ENCODE data around the gene ERBIN.
"Not testable (repeated sequence)": the region's sequence is repeated elsewhere in the genome, so short reads cannot be mapped to it uniquely, and the experiment has no call there.

Gene ERBIN

DNA sequence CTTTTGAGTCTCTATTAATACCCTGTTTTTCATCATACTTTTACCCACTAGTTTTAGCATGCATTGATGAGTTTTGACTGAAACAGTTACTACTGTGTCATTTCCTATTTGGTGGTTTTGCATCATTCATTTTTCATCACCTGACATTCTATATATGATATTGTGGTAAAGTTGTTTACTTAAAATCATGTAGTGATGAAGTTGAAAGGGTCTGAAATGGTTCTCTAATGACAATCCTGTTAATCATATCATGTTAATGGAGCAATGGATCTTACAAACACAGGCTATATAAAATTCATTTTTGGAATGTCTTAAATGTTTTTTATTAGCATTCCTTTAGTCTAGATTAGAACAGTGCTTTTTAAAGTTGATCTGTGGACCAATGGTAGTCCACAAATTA, 84.1 kb downstream of the ERBIN start:
- no peak for DNase-seq

DNA sequence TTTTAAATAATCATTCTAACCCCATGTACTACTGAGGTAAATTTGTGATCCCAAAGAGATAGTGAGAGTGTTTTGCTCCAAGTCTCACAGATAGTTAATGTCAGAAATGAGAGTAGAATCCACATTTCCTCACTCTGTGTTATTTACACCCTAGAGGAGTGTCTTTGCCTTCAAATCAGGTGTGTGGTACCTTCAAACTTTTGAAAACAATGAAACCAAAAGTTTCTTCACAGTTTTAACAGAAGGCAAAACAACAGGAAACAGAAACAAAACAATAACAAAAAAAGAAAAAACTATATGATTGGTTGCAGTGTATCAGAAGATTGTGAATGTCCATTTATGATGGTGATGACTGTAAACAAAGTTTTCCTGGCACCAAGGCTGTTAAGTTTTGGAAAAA, 85.9 kb downstream of the ERBIN start:
- DNase-seq: no peak

DNA sequence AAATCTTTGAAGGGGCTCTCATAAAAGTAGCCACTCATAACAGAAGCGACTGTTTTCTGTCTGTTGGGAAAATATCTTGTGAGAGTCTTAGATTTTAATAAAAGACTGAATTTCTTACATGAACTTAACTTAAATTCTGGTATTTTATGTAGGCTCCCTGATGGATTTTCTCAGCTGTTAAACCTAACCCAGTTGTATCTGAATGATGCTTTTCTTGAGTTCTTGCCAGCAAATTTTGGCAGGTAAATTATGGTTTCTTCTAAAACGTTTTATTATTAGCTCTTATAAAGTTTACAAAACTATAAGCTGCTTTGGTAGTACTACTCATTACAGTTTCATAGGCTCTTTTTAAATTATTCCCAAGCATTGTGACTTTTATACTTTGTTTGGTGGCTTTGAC, 87.0 kb downstream of the ERBIN start:
- DNase-seq: no peak

DNA sequence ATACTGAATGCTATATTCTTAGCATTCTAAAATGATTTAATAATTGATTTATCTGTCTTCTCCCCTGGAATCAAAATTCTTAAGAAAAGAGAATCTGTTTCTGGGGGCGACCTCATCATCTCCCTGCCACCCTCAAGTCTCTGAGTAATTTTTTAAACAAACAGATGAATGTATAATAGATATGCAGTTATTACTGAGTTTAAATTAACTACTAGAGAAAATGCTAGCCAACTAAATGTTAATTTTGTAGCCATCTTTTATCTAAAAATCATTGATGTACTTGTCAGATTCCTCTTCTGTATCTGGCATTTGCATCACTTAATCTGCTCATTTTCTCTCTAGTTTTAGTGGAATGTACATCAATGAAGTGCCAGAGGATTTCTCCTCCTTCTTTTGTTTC, 87.5 kb downstream of the ERBIN start:
- DNase-seq: no peak

DNA sequence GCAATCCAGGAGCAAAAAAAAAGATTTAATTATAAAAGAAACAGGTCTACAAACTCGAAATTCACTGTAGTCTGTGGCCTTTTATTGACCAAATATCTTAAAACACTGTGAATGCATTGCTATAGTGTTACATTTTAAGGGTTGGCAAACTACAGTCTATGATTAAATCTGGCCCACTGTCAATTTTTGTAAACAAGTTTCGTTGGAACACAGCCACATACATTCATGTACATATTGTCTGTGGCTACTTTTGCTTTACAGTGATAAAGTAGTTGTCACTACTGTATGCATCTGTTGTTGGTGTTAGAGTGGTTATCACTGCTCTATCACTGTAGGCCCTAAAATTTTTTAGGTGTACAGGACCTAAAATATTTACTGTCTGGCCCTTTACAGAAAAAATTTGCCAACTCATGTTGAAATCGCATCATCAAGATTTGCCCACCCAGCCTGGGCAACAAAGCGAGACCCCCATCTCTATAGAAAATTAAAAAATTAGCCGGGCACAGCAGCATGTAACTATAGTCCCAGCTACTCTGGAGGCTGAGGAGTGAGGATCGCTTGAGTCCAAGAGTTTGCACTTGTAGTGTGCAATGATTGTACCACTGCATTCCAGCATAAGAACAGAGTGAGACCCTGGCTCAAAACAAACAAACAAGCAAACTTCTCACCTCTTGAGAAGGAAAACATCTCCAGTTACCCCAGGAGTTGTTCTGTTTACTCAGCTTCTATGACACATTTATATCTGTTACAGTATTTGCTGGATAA, 89.0 kb downstream of the ERBIN start:
- no peak for DNase-seq

DNA sequence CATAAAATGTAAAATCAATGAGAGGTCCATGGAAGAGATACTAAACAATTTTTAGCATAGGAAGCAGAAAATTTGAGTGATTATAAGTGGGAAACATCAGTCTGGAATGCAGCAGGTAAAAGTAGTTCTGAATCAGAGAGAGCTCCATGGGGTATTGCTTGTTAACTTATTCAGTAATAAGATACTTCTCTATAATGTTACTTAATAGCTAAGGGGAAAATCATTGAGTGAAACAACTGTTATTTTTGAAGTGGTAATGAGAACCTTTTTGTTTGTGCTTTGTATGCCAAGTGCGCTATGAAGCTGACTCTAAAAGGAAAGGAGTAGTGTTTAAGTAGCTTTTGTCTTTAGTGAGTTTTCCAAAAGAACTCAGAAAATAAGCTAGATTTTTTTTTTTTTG, 95.2 kb downstream of the ERBIN start:
- DNase-seq: no peak

DNA sequence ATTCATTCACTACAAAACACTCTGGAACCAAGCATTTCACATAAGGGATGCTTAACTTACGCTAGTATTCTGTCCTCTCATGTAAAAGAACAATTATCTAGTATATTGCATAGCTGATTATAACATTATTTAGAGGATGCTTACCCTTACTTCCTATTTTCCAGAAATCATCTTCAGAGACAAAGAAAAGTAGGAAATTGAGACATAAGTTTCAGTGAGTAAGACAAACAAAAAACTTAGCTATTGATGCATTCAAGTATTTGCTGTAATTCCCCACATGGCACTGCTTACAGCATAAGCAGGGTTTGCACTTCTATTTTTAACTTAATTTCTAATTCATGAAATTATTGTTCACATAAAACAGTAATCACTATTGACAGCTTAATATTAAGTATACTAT, 112.9 kb downstream of the ERBIN start:
- no peak for DNase-seq

DNA sequence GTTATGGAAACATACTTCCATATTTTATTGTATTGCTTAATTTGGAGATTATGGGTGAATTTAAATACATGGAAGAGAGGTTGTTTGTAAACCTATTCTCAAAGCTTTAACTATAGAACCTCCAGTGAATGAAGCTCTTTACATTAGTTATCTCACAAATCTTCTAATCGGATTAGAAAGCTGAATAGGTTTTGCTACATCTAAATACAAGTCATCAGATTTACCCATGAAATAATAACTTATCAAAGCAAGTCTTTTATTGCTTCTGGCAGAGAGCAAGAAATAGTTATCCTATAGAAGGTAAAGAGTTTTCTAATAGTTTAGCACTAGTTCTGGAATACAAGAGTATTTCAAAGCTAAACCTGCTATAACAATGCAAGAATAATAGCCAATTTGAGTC, 113.3 kb downstream of the ERBIN start:
- no peak for DNase-seq

DNA sequence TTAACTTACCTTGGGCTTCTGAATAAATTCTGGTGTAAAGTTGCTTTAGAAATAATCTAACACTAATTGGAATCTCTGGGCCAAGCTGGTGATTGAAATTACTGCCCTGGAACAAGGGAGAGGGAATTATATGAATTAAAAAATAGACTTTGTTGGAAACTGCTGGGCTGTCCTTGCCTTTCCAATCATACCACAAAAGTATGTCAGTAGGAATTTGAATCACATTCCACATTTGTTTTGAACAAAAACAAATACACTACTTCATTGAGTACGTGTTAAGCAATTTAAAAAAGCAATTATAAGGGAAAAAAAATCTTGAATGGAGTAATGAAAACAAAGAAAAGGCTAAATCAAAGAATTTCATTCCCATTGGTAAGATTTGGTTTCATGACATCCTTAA, 115.3 kb downstream of the ERBIN start:
- DNase-seq: no peak

DNA sequence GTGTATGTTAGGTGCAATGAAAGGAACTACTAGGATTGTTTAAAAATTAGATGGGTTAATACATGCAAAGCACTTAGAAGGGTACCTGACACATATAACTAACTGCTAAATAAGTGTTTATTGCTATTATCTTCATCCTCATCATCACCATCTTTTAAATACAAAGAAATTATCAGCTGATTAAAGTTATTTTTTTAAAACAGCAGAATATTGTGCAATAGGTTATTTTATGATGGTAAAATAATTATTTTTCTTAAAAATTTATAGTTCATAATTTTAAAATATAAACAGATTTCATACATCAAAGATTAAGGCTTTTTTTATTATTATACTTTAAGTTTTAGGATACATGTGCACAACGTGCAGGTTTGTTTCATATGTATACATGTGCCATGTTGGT, 130.9 kb downstream of the ERBIN start:
- DNase-seq: no peak

DNA sequence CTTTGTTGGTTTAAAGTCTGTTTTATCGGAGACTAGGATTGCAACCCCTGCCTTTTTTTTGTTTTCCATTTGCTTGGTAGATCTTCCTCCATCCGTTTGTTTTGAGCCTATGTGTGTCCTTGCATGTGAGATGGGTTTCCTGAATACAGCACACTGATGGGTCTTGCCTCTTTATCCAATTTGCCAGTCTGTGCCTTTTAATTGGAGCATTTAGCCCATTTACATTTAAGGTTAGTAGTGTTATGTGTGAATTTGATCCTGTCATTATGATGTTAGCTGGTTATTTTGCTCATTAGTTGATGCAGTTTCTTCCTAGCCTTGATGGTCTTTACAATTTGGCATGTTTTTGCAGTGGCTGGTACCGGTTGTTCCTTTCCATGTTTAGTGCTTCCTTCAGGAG, 134.9 kb downstream of the ERBIN start:
- not testable (repeated sequence) for DNase-seq

DNA sequence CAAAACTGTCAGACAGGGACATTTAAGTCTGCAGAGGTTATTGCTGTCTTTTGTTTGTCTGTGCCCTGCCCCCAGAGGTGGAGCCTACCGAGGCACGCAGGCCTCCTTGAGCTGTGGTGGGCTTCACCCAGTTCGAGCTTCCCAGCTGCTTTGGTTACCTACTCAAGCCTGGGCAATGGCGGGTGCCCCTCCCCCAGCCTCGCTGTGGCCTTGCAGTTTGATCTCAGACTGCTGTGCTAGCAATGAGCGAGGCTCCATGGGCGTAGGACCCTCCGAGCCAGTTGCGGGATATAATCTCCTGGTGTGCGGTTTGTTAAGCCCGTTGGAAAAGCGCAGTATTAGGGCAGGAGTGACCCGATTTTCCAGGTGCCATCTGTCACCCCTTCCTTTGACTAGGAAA, 136.7 kb downstream of the ERBIN start:
- DNase-seq: not testable (repeated sequence)

DNA sequence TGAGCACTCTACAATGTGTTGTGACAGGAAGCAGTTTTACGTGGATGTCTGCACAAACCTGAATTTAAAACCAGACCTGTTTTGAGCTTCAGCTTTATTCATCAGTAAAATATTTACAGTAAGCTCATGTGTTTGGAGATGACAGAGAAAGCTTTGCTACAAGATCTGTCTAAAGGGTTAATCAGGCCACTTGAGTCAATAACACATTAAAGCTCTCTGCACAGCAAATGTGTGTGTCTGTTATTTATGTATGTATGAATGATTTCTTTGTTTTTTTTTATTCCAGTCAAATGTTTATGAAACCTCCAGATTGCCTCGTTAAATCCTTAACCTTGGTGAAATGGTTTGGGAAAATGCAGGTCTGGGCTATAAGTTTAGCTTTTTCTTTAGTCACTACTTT, 140.5 kb downstream of the ERBIN start:
- no peak for DNase-seq

DNA sequence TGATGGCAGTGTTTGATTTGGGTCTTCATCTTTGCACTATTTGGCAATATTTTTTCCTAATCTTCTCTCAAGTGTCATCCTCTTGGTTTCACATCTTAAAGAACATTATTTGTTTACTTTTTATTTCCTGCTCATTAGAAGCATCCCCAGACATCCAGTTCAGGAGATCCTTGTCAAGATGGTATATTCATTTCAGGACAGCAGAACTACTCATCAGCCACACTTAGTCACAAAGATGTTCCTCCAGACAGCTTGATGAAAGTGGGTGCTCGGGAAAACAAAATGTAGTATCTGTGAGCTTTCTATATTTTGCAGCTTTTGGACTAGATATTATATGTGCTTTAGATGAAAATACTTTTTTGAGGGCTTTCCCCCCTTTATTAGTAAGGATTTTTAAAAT, 145.7 kb downstream of the ERBIN start:
- DNase-seq: no peak

DNA sequence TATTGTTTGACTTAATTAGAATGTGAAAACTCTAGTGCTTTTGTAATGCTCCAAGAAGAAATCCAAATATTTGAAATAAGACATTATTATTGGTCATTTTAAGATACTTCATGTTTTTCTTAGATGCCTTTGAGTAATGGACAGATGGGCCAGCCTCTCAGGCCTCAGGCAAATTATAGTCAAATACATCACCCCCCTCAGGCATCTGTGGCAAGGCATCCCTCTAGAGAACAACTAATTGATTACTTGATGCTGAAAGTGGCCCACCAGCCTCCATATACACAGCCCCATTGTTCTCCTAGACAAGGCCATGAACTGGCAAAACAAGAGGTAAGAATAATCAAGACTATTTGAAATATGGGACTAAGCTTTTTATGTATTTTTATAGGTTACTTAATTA, 148.5 kb downstream of the ERBIN start:
- DNase-seq: no peak

DNA sequence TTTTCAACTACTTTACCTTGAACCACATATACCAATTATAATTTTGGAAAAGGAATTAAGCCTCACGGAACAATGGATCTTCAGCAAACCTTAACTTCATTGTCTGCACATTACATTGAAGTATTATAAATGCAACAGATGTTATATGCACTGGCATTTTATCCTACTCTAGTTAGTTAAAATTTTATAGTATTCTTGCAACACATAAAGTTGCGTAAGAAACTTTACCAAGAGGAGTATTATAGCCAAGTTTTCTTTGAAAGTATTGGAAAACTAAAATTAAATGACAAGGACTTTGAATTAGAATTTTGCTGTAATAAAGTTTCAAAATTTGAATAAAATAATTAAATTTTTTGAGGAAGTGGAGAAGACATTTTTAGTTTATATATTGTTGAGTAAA, 154.3 kb downstream of the ERBIN start:
- no peak for DNase-seq

DNA sequence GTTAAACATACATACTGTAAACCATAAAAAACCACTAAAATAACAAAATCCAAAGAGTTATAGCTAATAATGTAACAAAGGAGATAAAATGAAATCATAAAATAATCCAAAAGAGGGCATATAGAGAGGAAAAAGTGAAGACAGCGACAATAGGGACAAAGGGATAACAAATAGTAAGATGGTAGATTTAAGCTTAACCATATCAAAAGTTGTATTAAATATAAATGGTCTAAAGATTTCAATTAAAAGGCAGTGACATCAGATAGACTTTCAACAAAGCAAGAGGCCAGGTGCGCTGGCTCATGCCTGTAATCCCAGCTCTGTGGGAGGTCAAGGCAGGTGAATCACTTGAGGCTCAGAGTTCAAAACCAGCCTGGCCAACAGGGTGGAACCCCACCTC, 163.0 kb downstream of the ERBIN start:
- DNase-seq: no peak

DNA sequence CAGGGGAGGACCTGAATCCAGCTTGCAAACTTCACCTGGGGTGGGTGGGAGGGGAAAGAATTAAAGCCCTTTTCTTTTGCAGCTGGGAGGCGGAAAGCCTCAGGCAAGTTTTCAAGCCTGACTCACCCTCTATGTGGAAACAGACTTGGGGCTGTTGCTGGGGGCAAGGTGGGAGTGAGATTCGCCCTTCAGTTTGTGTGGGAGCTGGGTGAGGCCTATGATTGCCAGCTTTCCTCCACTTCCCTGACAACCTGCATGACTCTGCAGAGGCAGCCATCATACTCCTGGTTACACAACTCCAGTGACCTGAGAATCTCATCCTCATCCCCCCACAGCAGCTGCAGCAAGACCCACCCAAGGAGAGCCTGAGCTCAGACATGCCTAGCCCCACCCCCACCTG, 174.5 kb downstream of the ERBIN start:
- DNase-seq: no peak

DNA sequence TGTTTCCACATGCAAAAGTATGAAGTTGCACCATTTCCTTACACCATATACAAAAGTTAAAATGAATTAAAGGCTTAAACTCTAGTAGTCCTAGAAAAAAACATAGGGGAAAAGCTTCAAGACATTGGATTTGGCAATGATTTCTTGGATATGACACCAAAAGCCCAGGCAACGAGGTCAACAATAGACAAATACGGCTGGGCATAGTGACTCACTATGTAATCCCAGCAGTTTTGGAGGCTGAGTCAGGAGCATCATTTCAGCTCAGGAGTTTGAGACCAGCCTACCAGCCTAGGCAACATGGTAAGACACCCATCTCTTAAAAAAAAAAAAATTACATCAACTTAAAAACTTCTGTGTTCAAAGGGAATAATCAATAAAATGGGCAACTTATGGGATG, 186.8 kb downstream of the ERBIN start:
- DNase-seq: no peak

DNA sequence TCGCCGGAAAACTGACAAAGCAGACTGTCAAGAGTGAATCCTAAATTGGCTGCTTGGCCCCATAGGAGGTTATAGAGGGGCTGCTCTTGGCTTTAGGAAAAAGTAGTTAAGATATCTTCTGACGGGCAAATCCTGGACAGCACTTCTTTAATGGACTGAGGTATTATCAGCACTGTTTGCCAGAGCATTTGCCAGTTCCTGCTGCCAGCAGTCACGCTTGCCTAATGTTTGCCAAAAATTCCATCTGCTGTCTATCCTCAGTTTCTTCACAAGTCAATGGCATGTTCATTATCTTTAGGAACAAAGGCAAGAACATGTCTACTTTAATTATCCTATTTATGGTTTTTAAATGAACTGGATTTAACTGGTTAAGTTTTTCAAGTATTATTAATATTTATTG, 191.9 kb downstream of the ERBIN start:
- no peak for DNase-seq

DNA sequence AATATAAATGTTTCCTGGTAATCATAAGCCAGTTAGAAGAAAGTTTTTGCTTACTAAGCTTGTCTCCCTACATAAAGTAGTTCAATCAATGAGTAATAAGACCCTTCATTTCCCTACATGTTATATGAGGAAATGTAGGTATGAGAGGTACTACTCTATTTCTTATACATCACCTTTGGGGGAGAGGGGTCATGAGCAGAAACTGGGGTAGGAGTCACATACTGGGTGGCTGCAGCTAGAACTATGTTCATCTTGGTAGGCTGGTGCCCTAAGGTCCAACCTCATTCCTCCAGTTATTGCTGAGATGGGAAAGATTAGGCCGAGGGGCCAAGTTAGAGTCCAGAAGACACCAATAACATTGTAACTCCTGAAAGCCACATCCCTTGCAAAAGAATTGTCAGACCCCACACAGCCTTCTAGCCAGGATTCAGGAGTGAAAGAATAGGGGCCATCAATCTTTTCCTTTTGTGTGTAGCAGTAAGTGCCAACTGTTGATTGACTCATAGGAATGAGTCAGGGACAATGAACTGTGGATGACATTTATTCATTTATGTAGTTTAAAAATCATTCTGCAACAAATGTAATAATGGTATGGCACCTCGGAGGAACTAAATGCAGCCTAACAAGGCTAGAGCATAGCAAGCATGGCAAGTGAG, 196.1 kb downstream of the ERBIN start:
- no peak for DNase-seq

DNA sequence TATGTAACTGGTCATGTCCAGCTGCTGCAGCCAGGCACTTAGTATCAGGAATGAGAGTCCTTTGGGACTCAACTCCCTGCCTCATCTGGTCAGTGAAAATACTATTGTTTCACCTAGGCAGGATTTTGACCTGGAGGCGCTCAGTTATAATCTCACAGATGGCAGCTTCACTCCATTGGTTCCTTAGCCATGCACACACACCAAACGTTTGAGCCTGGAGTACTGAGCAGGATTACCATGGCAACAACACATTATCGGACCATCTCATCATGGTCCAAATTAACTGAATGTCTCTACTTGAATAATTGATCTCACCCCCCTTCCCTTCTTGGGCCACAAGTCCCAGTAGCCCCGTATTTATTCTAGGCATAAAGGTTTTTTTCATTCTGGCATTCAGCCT, 202.8 kb downstream of the ERBIN start:
- DNase-seq: no peak

DNA sequence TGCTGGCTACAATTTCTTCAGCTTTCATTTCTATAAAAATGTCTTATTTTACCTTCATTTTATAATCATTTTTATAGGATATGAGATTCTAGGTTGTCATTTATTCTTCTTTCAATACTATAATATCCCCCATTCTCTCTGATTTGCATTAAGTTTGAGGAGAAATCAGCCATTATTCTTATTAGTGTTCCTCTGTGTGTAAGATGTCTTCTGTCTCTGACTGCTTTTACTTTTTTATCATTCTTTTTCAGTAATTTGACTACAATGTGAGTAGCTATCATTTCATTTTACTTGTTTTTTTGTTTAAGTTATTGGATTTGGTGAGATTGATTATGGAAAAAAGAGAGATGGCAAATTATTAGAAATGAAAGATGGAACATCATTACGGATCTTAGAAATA, 204.1 kb downstream of the ERBIN start:
- DNase-seq: no peak

Data from NCI-H345 (cell line).